HPDE6-E6E7 (cell line): ENCODE measurements around the gene PTPRN2.

Experiments used
- DNase-seq: peaks from one replicate; pipeline ENCODE4 v3.0.0; 2011; ENCODE audit warnings: missing footprints; ENCODE audit errors: extremely low spot score

The PTPRN2 gene

DNA sequence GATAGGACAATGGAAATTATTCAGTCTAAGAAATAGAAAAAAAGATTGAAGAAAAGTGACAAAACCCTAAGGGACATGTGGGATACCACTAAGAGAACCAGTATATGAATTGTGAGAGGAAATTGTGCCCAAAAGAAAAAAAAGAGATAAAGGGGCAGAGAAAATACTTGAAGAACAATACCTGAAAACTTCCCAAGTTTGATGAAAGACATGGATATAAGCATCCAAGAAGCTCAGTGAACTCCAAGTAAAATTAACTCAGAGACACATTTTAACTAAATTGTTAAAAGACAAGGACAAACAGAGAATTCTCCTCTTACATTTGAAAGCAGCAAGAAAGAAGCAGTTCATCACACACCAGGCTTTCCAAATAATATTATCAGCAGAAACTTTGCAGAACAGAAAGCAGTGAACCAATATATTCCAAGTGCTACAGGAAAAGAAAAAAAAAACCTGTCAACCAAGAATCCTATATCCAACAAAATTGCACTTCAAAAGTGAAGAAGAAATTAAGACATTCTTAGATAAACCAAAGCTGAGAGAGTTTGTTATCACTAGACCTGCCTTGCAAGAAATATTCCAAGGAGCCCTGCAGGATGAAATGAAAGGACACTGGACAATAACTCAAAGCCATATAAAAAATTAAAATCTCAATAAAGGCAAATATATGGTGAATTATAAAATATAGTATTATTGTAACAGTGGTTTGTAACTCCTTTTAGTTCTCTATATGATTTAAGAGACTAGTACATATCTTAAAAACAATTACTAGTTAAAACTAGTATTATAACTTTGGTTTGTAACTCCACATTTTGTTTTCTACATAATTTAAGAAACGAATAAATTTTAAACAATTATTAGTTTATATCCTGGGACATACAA lies 470.0 kb downstream of the PTPRN2 start:
- DNase-seq = no peak

DNA sequence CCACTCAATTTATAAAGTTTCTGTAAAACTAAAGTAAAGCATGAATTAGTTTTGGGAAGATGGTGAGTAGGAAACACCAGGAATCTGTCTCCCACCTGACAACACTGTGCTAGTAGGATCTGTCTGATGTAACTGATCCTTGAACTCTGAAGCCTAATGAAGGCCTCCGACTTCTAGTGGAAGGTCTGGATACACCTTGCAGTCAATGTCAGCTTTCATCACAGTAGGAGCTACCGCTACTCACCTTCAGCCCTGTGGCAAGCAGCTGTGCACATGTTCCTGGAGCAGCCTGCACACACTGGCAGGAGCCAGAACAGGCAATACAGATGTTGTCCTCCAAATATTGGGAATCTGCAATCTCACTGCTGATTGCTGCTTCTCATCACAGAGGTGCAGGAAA lies 471.4 kb downstream of the PTPRN2 start:
- no peak for DNase-seq

DNA sequence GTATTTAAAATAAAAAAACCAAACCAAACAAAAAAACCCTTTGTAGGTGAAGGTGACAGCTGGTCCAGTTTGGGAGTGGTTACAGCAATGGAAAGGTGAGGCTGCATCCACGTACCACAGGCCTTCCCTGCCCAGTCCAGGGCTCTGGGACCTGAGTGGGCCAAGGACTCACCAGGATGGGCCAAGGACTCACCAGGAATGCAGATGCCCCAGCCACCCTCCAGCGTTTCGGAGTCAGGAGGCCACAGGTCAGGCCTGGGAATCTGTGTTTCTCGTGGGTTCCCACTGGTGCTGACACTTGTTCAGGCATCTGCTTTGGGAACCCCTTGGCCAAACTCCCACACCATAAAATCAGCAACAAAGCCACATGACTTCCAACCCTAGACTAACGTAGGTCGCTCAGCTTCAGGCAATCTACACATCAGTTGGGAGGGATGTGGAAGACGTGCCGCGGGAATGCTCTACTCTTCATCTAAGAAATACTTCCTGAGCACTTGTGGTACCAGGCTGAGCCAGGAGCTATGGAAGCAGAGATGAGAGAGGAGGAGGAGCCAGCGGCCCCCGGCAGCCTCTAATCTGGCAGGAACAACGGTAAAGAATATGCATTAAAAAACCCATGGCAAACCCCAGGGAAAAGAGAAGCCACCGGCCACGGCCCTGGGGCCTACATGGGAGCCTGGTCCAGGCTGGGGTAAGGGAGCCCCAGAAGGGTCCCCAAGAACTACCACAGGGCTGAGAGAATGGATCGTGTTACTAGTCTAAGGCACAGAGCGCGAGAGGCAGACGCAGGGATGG lies 473.4 kb downstream of the PTPRN2 start:
- no peak for DNase-seq

- DNase-seq = no peak
These were observed 474.1 kb downstream of the PTPRN2 start for GRCh38 chr7:158113321-158114025.

DNA sequence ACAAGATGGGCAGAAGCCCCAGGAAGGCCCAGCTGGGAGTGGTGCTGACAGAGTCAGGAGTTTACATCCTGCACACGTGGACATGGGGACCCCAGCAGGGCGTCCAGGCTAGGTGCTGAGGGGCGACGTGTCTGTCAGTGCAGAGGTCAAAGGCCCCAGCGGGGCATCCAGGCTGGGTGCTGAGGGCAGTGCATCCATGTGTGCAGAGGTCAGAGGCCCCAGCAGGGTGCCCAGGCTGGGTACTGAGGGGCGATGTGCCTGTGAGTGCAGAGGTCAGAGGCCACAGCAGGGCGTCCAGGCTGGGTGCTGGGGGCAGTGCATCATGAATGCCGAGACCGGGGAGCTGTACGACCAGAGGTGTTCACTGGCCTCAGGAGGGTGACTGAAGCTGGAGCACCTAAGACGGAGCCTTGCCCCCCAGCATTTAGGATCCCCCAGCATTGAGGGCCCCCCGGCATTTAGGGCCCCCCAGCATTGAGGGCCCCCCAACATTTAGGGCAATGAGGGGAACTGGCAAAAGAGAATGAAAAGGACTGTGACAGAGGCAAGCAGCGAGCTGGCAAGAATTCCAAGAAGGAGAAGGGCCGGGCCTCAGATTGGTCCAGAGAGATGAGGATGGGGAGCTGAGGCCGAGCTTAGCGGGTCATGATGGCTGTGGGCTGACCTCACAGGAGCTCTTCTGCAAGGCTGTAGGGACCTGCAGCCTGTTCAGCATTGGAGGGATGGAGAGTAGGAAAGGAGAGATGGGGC lies 474.9 kb downstream of the PTPRN2 start:
- no peak for DNase-seq

DNA sequence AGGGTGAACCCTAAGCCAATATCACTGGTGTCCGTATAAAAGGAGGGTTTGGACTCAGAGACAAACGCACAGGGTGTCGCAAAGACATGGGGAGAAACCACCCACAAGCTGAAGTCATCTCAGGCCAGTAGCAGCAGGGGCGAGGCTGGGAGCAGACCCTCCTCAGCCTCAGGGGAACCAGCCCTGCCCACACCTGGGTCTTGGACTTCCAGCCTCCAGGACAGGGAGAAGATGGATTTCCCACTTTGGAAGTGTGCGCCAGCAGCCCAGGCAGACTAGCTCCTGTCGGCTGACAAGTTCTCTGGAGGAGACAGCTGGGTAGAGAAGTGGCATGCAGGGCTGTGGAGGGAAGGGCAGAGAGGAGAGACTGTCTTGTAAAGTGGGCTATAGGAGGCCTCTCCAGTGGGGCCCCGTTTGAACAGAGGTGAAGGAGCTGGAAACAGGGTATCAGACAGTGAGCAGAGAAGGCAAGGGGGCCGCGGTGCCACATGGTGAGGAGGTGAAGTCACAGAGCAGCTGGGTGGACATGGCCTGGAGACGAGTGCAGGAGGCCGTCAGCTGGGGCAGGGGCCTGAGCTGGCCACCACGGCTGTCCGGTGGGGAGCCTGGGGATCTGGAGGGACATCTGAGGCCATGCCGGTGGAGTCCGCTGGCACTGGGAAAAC lies 475.6 kb downstream of the PTPRN2 start:
- no peak for DNase-seq

DNA sequence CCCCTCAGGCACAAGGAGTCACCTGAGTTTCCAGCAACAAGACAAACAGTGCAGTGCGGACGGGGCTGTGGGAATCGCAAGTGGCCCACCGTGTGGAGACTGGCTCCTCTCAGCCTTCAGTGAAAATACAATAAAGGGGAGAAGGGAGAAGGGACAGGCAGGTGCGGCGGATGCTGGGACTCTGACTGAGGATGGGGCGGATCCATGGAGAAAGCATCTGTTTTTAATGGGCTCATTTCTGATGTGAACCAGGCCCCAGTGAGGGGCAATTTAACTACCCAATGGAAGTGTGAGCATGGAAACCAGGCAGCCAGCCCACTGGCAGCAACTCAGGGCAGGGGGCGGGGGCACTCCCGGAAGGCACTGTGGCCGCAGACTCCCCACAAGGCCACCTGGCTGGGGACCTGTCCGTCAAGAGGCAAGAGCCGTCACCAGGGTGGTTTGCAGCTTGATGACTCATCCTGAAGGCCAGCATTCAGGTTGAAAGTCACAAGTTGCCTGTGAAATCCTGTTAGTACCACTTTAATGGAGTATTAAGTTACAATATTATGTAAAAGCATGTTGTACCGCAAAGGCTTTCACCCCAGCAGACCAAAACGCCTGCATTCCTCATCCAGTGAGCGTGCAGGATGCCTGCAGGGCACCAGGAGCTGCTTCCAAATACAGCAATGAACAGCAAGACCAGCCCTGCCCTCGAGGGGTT lies 476.4 kb downstream of the PTPRN2 start:
- no peak for DNase-seq

DNA sequence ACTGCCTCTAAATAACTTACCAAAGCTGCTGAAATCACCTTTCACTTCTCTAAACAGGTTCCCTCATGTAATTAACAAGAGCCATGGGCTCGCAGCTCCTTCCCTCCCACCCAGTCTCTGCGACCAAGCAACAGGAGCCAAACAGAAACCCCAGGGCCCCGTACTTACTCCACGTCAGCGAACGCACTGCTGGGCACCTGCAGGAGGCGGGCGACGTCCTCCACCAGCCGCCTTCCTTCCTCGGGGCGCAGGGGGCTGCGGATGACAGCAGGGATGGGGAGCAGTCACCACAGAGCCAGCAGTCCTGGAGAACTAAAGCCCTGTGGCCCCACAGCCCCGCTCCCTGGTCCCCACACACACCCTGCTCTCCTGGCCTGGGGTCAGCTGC lies 477.0 kb downstream of the PTPRN2 start:
- DNase-seq = no peak

GRCh38 chr7:158110034-158110590 lies 477.5 kb downstream of the PTPRN2 start:
- no peak for DNase-seq

DNA sequence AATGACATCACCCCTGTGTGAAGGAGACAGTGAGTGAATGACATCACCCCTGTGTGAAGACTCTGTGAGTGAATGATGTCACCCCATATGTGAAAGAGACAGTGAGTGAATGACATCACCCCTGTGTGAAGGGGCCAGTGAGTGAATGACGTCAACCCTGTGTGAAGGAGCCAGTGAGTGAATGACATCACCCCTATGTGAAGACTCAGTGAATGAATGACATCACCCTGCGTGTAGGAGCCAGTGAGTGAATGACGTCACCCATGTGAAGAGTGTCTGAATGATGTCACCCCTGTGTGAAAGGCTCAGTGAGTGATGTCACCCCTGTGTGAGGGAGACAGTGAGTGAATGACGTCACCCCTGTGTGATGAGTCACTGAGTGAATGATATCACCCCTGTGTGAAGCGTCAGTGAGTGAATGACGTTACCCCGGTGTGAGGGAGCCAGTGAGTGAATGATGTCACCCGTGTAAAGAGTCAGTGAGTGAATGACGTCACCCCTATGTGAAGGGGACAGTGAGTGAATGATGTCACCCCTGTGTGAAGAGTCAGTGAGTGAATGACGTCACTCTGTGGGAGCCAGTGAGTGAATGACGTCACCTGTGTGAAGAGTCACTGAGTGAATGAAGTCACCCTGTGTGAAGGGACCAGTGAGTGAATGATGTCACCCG lies 478.1 kb downstream of the PTPRN2 start:
- no peak for DNase-seq

- DNase-seq = no peak
These were observed 478.9 kb downstream of the PTPRN2 start for GRCh38 chr7:158108646-158109293.

DNA sequence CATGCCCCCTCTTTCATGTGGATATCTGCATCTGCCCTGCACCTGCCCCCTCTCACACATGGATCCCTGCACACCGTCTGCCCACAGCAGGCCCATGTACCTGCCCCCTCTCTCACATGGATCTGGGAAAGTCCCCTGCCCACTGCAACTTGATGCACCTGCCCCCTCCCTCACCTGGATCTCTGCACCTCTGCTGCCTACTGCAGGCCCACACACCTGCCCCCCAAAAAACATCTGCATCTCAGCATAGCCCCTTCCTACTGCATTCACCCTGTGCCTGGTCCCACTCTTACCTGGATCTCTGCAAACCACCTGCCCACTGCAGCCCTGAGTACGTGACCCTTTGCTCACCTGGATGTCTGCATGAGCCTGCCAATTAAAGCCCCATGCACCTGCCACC lies 479.8 kb downstream of the PTPRN2 start:
- no peak for DNase-seq

GRCh38 chr7:158106272-158106671 lies 481.4 kb downstream of the PTPRN2 start:
- no peak for DNase-seq

DNA sequence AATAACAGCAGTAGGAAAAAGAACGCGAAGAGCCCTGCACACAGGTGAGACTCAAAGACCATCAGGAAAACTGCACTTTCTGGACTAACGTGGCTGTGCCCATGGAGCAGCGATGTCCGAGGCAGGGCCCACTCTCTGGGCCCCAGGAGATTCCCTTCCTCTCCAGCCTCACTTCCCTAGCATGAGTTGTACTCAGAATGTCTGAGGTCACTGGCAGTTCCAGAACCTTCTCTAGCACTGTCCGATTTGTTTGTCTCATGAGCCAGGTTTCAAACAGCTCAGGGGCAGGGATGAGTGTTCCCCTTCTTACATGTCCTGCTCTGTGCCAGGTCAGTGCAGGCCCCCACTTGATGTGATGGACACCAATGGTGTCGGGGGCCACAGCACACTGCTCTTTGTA lies 484.2 kb downstream of the PTPRN2 start:
- no peak for DNase-seq

GRCh38 chr7:158102897-158103296 lies 484.7 kb downstream of the PTPRN2 start:
- DNase-seq = no peak

DNA sequence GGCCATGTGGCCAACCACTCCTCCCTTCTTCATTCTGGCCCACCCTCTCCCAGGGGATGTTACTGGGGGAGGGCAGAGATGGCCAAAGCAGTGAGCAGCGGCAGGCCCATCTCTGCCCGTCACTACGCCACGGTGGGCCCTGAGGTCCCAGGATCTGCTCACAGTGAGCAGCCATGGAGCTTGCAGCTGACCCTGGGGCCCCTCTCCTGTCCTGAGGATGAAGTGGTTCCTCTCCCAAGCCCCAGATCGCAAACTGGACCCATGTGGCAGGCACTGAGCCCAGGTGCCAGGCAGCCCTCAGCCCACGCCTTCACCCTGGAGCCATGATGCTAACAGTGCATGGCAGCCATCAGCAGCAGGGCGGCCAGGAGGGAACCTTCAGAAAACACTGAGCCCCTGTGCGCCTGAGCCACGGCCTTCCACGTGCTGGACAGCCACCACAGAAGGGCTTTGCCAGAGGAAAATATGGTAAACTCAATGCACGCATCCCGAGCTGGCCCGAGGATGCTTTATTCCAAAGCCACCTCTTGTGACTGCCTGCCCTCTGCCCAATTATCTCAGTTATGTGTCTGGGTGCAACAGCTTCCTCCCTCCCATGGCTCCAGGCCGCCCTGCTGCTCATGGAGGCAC lies 485.7 kb downstream of the PTPRN2 start:
- no peak for DNase-seq

- no peak for DNase-seq
These were observed 489.2 kb downstream of the PTPRN2 start for GRCh38 chr7:158098125-158099030.
